ENCODE data around the gene DUSP19. TPM values are rescaled to one million over a fixed set of nuclear protein-coding genes. Genes with fewer than 3 reads are reported as not detected.

The DUSP19 gene
- total and polyA plus RNA-seq, 4 donors = 0.27 to 2.2 (median 0.68) TPM

- WGBS = 92% methylated on average over 7 of the region's 7 CpGs
- H3K36me3 ChIP-seq (ENCODE audit: control insufficient read depth in 4 of 4, insufficient read depth in 3 of 4, low read depth in 1 of 4, low read length in 3 of 4) = no peaks in the 10 kb centered on the region
- H3K27me3 ChIP-seq (ENCODE audit: control insufficient read depth in 4 of 4, insufficient read depth in 4 of 4, low read length in 3 of 4) = no peaks in the 10 kb centered on the region
- no peaks in the 10 kb centered on the region for H3K9me3 ChIP-seq (ENCODE audit: control insufficient read depth in 4 of 4, low read length in 3 of 4)
- H3K27ac ChIP-seq (ENCODE audit: low read depth in 1 of 2, low read length in 2 of 2) = no peak overlapping the region
- no peak overlapping the region for H3K9ac ChIP-seq (ENCODE audit: low read depth in 1 of 2, low read length in 2 of 2)
- no peak for TF ChIP-seq MAX (IDR thresholded peaks at IDR 0.05)
- TF ChIP-seq, protein P1, sequence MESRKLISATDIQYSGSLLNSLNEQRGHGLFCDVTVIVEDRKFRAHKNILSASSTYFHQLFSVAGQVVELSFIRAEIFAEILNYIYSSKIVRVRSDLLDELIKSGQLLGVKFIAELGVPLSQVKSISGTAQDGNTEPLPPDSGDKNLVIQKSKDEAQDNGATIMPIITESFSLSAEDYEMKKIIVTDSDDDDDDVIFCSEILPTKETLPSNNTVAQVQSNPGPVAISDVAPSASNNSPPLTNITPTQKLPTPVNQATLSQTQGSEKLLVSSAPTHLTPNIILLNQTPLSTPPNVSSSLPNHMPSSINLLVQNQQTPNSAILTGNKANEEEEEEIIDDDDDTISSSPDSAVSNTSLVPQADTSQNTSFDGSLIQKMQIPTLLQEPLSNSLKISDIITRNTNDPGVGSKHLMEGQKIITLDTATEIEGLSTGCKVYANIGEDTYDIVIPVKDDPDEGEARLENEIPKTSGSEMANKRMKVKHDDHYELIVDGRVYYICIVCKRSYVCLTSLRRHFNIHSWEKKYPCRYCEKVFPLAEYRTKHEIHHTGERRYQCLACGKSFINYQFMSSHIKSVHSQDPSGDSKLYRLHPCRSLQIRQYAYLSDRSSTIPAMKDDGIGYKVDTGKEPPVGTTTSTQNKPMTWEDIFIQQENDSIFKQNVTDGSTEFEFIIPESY (IDR thresholded peaks at IDR 0.05) = no peak
- TF ChIP-seq JUND (IDR thresholded peaks at IDR 0.05) = no peak
- TF ChIP-seq HNF4G (IDR thresholded peaks at IDR 0.05) = no peak
- no peak for TF ChIP-seq RAD21 (IDR thresholded peaks at IDR 0.05)
- TF ChIP-seq ATF3 (IDR thresholded peaks at IDR 0.05) = no peak
- TF ChIP-seq, protein P2, sequence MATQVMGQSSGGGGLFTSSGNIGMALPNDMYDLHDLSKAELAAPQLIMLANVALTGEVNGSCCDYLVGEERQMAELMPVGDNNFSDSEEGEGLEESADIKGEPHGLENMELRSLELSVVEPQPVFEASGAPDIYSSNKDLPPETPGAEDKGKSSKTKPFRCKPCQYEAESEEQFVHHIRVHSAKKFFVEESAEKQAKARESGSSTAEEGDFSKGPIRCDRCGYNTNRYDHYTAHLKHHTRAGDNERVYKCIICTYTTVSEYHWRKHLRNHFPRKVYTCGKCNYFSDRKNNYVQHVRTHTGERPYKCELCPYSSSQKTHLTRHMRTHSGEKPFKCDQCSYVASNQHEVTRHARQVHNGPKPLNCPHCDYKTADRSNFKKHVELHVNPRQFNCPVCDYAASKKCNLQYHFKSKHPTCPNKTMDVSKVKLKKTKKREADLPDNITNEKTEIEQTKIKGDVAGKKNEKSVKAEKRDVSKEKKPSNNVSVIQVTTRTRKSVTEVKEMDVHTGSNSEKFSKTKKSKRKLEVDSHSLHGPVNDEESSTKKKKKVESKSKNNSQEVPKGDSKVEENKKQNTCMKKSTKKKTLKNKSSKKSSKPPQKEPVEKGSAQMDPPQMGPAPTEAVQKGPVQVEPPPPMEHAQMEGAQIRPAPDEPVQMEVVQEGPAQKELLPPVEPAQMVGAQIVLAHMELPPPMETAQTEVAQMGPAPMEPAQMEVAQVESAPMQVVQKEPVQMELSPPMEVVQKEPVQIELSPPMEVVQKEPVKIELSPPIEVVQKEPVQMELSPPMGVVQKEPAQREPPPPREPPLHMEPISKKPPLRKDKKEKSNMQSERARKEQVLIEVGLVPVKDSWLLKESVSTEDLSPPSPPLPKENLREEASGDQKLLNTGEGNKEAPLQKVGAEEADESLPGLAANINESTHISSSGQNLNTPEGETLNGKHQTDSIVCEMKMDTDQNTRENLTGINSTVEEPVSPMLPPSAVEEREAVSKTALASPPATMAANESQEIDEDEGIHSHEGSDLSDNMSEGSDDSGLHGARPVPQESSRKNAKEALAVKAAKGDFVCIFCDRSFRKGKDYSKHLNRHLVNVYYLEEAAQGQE (IDR thresholded peaks at IDR 0.05) = no peak
- no peak for TF ChIP-seq RXRA (IDR thresholded peaks at IDR 0.05)
- TF ChIP-seq SP1 (IDR thresholded peaks at IDR 0.05) = no peak
- TF ChIP-seq EGR1 (IDR thresholded peaks at IDR 0.05; ENCODE audit: low read depth in 2 of 2) = no peak
- TF ChIP-seq FOXA2 (IDR thresholded peaks at IDR 0.05) = no peak
- TF ChIP-seq TAF1 (conservative IDR thresholded peaks at IDR 0.05) = no peak
- no peak for TF ChIP-seq NR2F2 (IDR thresholded peaks at IDR 0.05)
- no peak for TF ChIP-seq GABPA (IDR thresholded peaks at IDR 0.05 in 1 of 2, conservative IDR thresholded peaks at IDR 0.05 in 1 of 2)
- TF ChIP-seq YY1 (IDR thresholded peaks at IDR 0.05) = no peak
- TF ChIP-seq FOXA1 (IDR thresholded peaks at IDR 0.05) = no peak
- no peak for TF ChIP-seq HNF4A (conservative IDR thresholded peaks at IDR 0.05)
- TF ChIP-seq, protein P3, sequence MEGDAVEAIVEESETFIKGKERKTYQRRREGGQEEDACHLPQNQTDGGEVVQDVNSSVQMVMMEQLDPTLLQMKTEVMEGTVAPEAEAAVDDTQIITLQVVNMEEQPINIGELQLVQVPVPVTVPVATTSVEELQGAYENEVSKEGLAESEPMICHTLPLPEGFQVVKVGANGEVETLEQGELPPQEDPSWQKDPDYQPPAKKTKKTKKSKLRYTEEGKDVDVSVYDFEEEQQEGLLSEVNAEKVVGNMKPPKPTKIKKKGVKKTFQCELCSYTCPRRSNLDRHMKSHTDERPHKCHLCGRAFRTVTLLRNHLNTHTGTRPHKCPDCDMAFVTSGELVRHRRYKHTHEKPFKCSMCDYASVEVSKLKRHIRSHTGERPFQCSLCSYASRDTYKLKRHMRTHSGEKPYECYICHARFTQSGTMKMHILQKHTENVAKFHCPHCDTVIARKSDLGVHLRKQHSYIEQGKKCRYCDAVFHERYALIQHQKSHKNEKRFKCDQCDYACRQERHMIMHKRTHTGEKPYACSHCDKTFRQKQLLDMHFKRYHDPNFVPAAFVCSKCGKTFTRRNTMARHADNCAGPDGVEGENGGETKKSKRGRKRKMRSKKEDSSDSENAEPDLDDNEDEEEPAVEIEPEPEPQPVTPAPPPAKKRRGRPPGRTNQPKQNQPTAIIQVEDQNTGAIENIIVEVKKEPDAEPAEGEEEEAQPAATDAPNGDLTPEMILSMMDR (IDR thresholded peaks at IDR 0.05; ENCODE audit: low read depth, low read length, missing input control) = no peak
- H3K4me3 ChIP-seq (ENCODE audit: low read depth in 1 of 3, low read length in 3 of 3) = no peak overlapping the region
- H3K4me1 ChIP-seq (ENCODE audit: control insufficient read depth in 4 of 4, insufficient read depth in 4 of 4, low read length in 3 of 4) = no peaks in the 10 kb centered on the region
- no peak for DNase-seq (ENCODE audit: low spot score)
These were observed 6.4 kb upstream of the DUSP19 start for GRCh38 chr2:183072177-183072576.

Measured in liver (tissue), 9 donors.